PC-9 (cell line): Measurements from ENCODE around the gene SMARCA2.

Experiments used
- EZH2 ChIP-seq: fragments of 200-600 bp; sonication (generic); IDR thresholded peaks from 2 replicates; pipeline ENCODE4 v1.8.0; 2017; ENCODE audit warnings: antibody characterized with exemption, low read depth
- TF ChIP-seq, protein P1 (sequence below): fragments of 200-600 bp; sonication (generic); conservative IDR thresholded peaks from 2 replicates; pipeline ENCODE4 v1.6.1; 2017; ENCODE audit warnings: mixed run types, antibody characterized with exemption, mild to moderate bottlenecking, moderate library complexity

DNA sequence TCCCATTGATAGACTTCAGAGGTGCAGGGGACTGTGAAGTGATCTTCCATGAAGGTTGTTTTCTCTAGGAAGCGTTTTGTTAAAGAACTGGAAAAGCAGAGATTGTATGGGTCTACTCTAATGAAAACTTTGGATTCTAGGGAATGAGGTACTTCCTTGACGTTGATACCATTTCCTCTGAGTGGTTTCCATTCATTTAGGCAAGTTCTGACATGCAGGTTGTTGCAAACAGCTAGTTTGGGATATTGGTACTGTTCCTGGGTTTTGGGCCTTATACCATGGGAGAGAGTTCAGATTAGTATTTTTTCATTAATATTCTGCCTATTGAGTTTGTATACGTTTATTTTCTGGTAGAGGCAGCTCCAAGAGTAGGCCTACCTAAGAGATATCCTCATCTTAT lies 25.7 kb downstream of the SMARCA2 start:
- TF ChIP-seq, protein P1, sequence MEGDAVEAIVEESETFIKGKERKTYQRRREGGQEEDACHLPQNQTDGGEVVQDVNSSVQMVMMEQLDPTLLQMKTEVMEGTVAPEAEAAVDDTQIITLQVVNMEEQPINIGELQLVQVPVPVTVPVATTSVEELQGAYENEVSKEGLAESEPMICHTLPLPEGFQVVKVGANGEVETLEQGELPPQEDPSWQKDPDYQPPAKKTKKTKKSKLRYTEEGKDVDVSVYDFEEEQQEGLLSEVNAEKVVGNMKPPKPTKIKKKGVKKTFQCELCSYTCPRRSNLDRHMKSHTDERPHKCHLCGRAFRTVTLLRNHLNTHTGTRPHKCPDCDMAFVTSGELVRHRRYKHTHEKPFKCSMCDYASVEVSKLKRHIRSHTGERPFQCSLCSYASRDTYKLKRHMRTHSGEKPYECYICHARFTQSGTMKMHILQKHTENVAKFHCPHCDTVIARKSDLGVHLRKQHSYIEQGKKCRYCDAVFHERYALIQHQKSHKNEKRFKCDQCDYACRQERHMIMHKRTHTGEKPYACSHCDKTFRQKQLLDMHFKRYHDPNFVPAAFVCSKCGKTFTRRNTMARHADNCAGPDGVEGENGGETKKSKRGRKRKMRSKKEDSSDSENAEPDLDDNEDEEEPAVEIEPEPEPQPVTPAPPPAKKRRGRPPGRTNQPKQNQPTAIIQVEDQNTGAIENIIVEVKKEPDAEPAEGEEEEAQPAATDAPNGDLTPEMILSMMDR = no peak
- TF ChIP-seq EZH2 = no peak
